Sigmoid colon (tissue), 7 donors: ENCODE results near the gene MAP4K4. TPM values are rescaled to one million over a fixed set of nuclear protein-coding genes. Genes with fewer than 3 reads are reported as not detected.
A peak's percentile ranks its signal among the peaks of the same experiment; 100 is the strongest.

ENCODE experiments used
- DNase-seq: peaks from one replicate; pipeline ENCODE4 v3.0.0-alpha.2; 2019
- H3K27ac ChIP-seq, 4 donors: fragments of 200-600 bp; sonication (generic); one replicate each; pipeline ENCODE4 v1.5.1; 2016 to 2019; ENCODE audit warnings: mild to moderate bottlenecking in 1 of 4
- H3K27me3 ChIP-seq, 3 donors: fragments of 200-600 bp; sonication (generic); one replicate each; pipeline ENCODE4 v1.5.1; 2019; ENCODE audit warnings: mild to moderate bottlenecking in 1 of 3
- H3K36me3 ChIP-seq, 4 donors: fragments of 200-600 bp; sonication (generic); one replicate each; pipeline ENCODE4 v1.5.1; 2016 to 2019
- H3K4me1 ChIP-seq, 4 donors: fragments of 200-600 bp; sonication (generic); one replicate each; pipeline ENCODE4 v1.5.1; 2017 to 2019
- H3K4me3 ChIP-seq, 4 donors: fragments of 200-600 bp; sonication (generic); one replicate each; pipeline ENCODE4 v1.5.1; 2017 to 2019; ENCODE audit warnings: mild to moderate bottlenecking in 2 of 4, moderate library complexity in 1 of 4
- H3K9me3 ChIP-seq, 4 donors: fragments of 200-600 bp in 3 of 4; sonication (generic) in 3 of 4; one replicate each; pipeline versions ENCODE4 v1.5.1 to v1.6.1; 2013 to 2019
- CTCF ChIP-seq, 4 experiments: fragments of 450-650 bp in 3 of 4; fragments of 200-600 bp in 1 of 4; IDR thresholded peaks; one replicate each; pipeline ENCODE4 v1.5.1; 2016 to 2019; ENCODE audit warnings: antibody characterized with exemption in 4 of 4, mild to moderate bottlenecking in 3 of 4, moderate library complexity in 2 of 4
- EP300 ChIP-seq, 4 donors: sonication (generic); formaldehyde crosslinking; IDR thresholded peaks; one replicate each; pipeline ENCODE4 v1.6.1; 2017; ENCODE audit warnings: antibody characterized with exemption in 4 of 4
- POLR2A ChIP-seq, 2 donors: fragments of 450-650 bp; IDR thresholded peaks; one replicate each; pipeline ENCODE4 v1.6.1; 2016; ENCODE audit warnings: antibody characterized with exemption in 2 of 2, mild to moderate bottlenecking in 2 of 2, moderate library complexity in 2 of 2
- POLR2AphosphoS5 ChIP-seq, 4 donors: sonication (generic); formaldehyde crosslinking; IDR thresholded peaks; one replicate each; pipeline ENCODE4 v1.6.1; 2017; ENCODE audit warnings: antibody characterized with exemption in 4 of 4
- WGBS, 2 donors: extraction: QIAGEN DNeasy Blood & Tissue Kit; methylation state at CpG; one replicate each; pipeline ENCODE4 v1.1.7; 2013; 5-methylcytosine and 5-hydroxymethylcytosine counted together
- intact Hi-C: fragments of 100-400 bp; cut with DNase I; formaldehyde crosslinking; loops from one replicate; pipeline ENCODE4 v1.15.1; 2023
- polyA plus RNA-seq, 3 donors: library from polyadenylated mRNA; stranded (reverse); fragments of 200-250 nt; gene quantifications; one replicate each; pipeline ENCODE4 v1.2.3, GENCODE V29; 2013
- total RNA-seq, 4 donors: library from RNA; depleted of rRNA; stranded (reverse); fragments of >200 nt; gene quantifications; one replicate each; pipeline ENCODE4 v1.1.0, GENCODE V29; 2016
- donor health status: healthy with polysubstance abuse.
- donor health status: Bipolar disorder and iron deficiency.
- donor health status: healthy.

The MAP4K4 gene
- total and polyA plus RNA-seq, 7 donors = 8.8 to 62.9 (median 37.2) TPM

GRCh38 chr2:101751276-101751815, 53.8 kb downstream of the MAP4K4 start:
- TF ChIP-seq CTCF (IDR thresholded peaks at IDR 0.05) (no peak), POLR2AphosphoS5 (IDR thresholded peaks at IDR 0.05) (no peak), EP300 (IDR thresholded peaks at IDR 0.05) (no peak), POLR2A (IDR thresholded peaks at IDR 0.05) (no peak)
- peak overlapping the region in 3 of 4 donors; percentile 33 to 65 (median 49) for H3K27ac ChIP-seq
- intact Hi-C loops = no loop called here
- no peaks in the 10 kb centered on the region for H3K36me3 ChIP-seq
- no peaks in the 10 kb centered on the region for H3K27me3 ChIP-seq
- peaks cover 0 to 69% (median 64%) of the 10 kb centered on the region in 4 donors for H3K4me1 ChIP-seq
- no peak for DNase-seq
- H3K4me3 ChIP-seq = no peak overlapping the region
- no peaks in the 10 kb centered on the region for H3K9me3 ChIP-seq
- 81 to 94% methylated on average over 2 of the region's 2 CpGs for WGBS, 2 donors

- Histone ChIP-seq H3K27ac (peak overlapping the region in 3 of 4 donors; percentile 33 to 65 (median 49)), H3K4me1 (peaks cover 0 to 63% (median 60%) of the 10 kb centered on the region in 4 donors)
Measured at GRCh38 chr2:101751875-101752619, 54.5 kb downstream of the MAP4K4 start.

GRCh38 chr2:101752716-101753616, 55.5 kb downstream of the MAP4K4 start:
- peak overlapping the region in 3 of 4 donors; percentile 33 to 65 (median 49) for H3K27ac ChIP-seq
- peak; percentile 73 for DNase-seq
- H3K4me1 ChIP-seq = peaks cover 0 to 58% (median 51%) of the 10 kb centered on the region in 4 donors
- no peaks in the 10 kb centered on the region for H3K9me3 ChIP-seq
- intact Hi-C loops = no loop called here
- peak; percentile 19 to 83 (median 62) for TF ChIP-seq POLR2AphosphoS5 (IDR thresholded peaks at IDR 0.05)
- TF ChIP-seq CTCF (IDR thresholded peaks at IDR 0.05) = no peak
- no peak for TF ChIP-seq POLR2A (IDR thresholded peaks at IDR 0.05)
- TF ChIP-seq EP300 (IDR thresholded peaks at IDR 0.05) = peak in 2 of 4 donors; percentile 9 to 45
- H3K4me3 ChIP-seq = no peak overlapping the region
- H3K36me3 ChIP-seq = no peaks in the 10 kb centered on the region
- WGBS, 2 donors = 13 to 59% methylated on average over 5 of the region's 5 CpGs
- no peaks in the 10 kb centered on the region for H3K27me3 ChIP-seq

More at GRCh38 chr2:101751875-101752619, 54.5 kb downstream of the MAP4K4 start:
- no peaks in the 10 kb centered on the region for H3K36me3 ChIP-seq
- no peak for TF ChIP-seq POLR2AphosphoS5 (IDR thresholded peaks at IDR 0.05)
- no peak for TF ChIP-seq EP300 (IDR thresholded peaks at IDR 0.05)
- TF ChIP-seq POLR2A (IDR thresholded peaks at IDR 0.05) = no peak
- TF ChIP-seq CTCF (IDR thresholded peaks at IDR 0.05) = no peak
- DNase-seq = no peak
- intact Hi-C loops = no loop called here
- no peaks in the 10 kb centered on the region for H3K27me3 ChIP-seq
- H3K9me3 ChIP-seq = no peaks in the 10 kb centered on the region
- 28 to 38% methylated on average over 3 of the region's 3 CpGs for WGBS, 2 donors
- H3K4me3 ChIP-seq = no peak overlapping the region

GRCh38 chr2:101753720-101754490, 56.4 kb downstream of the MAP4K4 start:
- Histone ChIP-seq H3K27me3 (no peaks in the 10 kb centered on the region), H3K4me3 (no peak overlapping the region), H3K27ac (peak overlapping the region in 2 of 4 donors; percentile 49 to 65), H3K4me1 (peaks cover 0 to 66% (median 50%) of the 10 kb centered on the region in 4 donors), H3K9me3 (no peaks in the 10 kb centered on the region), H3K36me3 (no peaks in the 10 kb centered on the region)
- no peak for DNase-seq
- TF ChIP-seq POLR2AphosphoS5 (IDR thresholded peaks at IDR 0.05) (no peak), CTCF (IDR thresholded peaks at IDR 0.05) (no peak), EP300 (IDR thresholded peaks at IDR 0.05) (no peak), POLR2A (IDR thresholded peaks at IDR 0.05) (no peak)
- 84 to 85% methylated on average over 5 of the region's 5 CpGs for WGBS, 2 donors
- intact Hi-C loops = no loop called here
